Colon (tissue), 2 donors: Measurements from ENCODE around the gene ETV7.
"Not testable (repeated sequence)": the region's sequence is repeated elsewhere in the genome, so short reads cannot be mapped to it uniquely, and the experiment has no call there.

ENCODE experiments used
- FAIRE-seq: peaks from 2 replicates; lab custom pipeline; 2012; peaks lifted over from hg19 to GRCh38; lab: Jason Lieb, UNC
- donor health status: control.
- donor health status: control.

ETV7 gene

DNA sequence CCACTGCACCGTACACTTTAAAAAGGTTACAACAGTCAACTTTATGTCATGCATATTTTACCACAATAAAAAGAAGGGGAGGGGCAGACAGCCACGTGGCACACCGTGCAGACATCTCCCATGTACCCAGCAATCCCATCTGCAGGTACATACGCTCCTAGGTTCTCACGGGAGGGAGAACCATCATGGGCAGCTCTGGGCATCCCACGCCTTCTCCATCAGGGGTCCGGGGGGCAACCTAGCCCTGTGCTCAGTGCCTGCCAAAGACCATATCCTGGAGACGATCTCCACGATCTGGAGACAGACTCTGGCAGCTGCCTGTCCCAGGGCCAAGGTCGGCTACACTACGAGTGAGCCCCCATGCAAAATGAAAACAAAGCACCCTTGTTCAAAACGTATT lies 48.3 kb downstream of the ETV7 start:
- FAIRE-seq: no peak

DNA sequence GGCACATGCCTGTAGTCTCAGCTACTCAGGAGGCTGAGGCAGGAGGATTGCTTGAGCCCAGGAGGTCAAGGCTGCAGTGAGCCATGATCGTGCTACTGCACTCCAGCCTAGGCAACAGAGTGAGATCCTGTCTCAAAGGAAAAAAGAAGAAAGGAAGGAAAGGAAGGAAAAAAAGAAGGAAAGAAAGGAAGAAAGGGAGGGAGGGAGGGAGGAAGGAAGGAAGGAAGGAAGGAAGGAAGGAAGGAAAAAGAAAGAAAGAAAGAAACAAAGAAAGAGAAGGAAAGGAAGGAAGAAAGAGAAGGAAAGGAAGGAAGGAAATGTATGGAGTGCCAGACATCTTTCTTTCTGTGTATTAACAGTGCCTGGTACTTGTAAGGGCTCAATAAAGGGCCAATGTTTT lies 49.2 kb downstream of the ETV7 start:
- FAIRE-seq: not testable (repeated sequence)

DNA sequence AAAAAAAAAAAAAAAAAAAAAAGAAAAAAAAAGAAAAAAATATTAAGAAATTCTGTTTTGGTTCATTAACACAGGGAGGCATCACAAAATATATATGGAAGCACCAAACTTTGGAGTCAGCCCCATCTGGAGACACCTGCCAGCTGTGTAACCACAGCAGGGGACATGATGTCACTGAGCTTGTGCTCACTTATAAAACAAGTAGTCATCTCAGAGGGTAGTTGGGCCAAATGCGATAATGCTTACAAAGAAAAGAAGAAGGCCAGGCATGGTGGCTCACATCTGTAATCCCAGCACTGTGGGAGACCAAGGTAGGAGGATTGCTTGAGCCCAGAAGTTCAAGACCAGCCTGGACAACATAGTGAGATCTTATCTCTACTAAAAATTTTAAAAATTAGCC lies 49.7 kb downstream of the ETV7 start:
- FAIRE-seq: no peak

DNA sequence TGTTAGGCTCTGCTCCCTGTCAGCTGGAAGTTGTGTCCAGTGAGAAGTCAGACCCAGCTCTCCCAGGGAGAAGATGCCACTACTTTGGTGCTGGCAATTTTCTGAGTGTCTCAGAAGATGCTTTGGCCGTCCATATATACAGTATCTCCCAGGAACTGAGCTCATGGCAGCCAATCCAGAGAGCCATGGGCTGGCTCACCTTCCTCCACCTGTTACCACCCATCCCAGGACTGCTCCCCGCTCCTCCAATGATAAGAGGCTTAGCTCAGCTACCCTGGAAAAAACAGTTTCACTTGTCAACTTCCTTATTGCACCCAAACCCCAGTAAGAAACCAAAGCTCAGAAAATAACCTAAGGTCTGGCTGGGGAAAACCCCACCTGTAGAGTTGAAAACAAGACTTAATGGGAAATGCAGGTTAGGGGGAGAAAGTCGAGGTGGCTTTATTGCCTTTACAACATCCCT lies 50.7 kb downstream of the ETV7 start, which contains the start of gene BNIP5:
BNIP5 (minus strand) TSS at position 110 of the 463 bp plus-strand sequence. CDS start 6,198 bp downstream, outside the sequence.
- FAIRE-seq: peak; percentile 5

DNA sequence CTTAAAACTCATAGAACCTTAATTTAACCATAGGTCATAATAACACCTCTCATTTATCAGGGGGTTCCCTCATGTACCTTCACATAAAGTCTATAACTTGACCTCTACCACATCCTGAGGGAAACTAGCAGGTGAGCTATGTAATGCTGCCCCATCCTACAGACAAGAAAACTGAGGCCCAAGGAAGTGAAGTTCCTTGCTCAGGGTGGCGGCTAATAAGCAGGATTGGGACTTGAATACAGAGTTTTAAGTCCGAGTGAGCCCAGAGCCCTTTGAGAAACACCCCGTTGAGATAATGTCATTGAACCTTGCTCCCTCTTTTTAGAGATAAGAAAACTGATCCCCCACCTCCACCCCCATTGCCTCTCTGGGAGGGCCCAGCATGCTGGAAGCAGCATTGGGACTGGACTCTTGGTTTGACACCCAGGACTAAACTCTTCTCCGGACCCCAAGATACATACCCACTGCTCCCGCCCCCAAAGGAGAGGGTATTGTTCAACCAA lies 51.2 kb downstream of the ETV7 start:
- no peak for FAIRE-seq

DNA sequence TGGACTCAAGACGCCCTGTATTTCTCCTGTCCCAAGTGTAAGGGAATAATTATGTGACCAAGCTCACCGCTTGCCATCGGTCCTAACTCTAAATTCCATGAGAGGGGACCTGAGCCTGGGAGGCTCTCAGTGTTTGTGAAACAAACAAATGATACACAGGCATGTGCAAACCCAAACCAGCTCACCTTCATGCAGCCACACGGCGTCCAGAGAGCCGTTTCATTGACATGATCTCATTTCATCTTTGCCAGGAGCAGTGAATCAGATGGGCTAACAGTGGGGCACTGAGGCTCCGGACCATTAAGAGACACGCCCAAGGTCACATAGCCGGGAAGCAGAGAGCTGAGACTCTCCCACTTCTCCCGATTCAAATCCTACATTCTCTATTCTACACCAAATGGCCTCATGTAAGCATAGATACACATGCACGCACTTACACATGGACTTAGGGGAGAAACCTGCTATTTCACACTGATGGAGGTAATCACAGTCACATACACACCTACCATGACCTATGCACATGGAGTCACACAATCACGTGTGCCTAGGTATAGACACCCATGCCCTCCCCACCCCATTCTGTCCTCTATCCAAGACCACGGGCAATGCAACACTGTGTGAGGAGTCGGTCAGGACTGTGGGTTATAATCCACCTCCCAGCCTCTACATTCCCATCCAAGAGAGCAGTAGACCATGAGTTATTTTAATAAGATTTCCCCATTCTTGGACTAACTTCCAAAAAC lies 51.8 kb downstream of the ETV7 start:
- FAIRE-seq: no peak

DNA sequence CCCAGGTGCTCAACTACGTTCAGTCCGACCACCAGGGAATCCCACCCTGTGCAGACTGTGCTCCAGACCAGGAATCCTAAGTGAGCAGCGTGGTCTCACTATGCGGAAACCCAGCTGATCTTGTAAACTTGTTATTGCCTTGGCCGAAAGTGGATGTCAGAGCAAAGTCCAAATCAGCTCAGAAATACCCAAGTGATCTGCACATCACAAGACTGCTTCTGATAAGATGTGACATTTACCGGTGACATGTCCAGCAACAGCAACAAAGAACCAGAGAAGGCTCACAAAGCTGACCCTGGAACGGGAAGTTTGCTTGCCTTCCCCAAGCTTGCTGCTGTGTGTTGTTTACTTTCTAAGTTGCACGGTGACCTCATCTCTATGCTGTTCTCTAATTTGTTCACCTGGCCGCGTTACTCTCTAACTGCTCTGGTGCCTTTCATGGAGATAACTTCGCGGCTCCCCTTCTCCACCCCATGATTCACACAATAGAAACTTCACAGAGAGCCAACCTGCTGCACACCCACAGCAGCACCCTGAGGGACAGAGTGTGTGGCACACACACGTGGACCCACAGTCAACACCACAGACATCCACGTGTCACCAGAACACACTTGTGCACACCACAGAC lies 52.5 kb downstream of the ETV7 start:
- no peak for FAIRE-seq

DNA sequence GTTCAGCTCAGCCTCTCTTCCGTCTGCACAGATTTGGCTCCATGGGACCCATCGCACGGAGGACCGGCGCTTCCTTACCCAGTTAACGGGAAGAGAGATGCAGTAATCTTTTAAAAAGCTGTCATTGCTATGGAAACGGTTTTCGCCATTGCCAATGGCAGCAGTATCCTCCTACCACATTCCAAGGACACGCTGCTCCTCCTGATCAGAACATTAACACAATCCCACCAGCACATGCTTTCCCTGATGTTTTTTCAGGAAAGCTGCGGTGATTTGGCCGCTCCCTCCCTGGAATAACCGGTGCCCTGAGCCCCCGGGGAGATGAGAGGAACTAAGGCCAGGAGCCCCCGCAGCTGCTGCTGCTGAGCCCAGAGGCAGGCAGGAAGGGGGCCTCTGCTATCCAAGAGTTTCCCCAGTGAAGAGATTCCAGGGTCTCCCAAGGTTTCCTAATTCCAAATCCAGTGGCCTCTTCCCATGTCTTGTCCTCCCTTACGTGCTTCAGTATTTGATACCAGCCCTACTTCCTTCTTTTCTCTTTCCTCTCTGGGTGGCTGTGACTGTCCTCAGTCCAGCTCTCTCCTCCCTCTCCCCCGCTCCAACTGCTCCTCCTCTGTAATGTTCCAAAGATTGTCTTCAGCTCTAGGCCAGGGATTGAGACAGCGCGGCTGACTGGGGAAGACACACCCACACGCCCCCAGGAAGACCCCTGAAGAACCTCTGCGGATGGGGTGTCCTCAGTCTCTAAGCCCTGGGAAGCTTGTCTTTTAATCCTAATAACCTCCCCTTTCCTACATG lies 53.3 kb downstream of the ETV7 start:
- FAIRE-seq: no peak

DNA sequence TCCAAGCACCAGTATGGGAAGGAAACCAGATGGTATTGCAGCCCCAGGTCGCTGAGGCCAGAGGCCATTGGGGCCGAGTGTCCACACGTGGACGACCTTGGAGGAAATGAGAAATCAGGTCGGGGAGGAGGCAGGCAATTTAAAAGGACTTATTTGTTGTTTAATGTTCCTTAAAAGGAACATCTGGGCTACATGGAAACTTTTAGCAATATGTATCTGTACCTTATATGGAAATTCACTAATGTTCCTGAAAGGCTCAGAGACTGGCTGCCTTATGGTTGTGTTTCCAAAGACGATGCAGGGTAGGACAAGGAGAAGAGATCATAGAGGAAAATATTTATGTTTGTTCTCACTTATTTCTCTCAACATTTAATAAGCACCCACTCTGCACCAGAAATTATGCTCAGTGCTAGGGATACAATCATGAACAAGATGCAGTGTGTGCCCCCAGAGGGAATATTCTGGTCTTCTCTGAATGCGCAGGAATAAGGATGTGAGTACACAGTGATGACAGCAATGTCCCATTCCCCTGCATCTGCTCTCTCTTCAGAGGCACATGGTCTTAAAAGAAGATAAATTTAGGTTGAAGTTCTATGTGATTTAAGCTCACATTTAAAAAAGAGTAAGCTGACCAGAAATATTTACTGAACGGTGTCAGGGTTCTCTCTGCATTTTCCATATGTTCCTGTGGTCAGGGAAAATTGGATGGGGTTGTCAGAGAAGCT lies 54.1 kb downstream of the ETV7 start:
- FAIRE-seq: no peak

DNA sequence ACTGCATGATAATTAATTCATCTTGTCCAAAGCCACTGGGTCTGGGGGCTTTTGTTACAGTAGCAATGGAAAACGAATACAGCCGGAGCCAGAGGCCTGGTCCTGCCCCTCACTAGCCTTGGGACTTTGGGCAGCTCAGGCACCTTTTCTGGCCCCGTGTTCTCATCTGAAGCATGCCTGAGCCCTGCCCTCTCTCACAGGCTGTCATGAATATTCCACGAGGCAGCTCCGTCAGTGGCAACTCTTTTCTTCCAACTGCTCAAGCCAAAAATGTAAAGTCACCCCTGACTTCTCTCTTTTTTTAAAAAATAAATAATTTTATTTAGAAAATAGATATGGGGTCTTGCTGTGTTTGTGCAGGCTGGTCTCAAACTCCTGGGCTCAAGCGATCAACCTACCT lies 56.1 kb downstream of the ETV7 start:
- FAIRE-seq: no peak

DNA sequence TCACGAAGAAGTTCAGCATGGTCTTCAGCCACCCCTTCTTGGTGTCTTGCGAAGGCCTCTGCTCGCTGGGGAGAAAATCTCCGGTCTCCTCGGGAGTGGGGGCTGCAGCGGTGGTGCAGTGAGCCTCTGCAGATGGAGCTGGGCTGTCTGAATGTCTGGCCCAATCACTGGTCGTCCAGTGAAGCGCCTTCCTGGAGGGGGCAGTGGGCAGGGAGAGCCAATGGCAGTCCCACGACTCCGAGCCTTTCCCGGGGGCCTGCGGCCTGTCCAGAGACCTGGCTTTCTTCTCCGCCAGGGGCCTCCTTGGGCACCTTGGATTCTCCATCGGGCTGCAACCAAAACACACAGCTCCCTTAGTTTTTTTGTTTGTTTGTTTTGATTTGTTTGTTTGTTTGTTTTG lies 57.1 kb downstream of the ETV7 start:
- no peak for FAIRE-seq

DNA sequence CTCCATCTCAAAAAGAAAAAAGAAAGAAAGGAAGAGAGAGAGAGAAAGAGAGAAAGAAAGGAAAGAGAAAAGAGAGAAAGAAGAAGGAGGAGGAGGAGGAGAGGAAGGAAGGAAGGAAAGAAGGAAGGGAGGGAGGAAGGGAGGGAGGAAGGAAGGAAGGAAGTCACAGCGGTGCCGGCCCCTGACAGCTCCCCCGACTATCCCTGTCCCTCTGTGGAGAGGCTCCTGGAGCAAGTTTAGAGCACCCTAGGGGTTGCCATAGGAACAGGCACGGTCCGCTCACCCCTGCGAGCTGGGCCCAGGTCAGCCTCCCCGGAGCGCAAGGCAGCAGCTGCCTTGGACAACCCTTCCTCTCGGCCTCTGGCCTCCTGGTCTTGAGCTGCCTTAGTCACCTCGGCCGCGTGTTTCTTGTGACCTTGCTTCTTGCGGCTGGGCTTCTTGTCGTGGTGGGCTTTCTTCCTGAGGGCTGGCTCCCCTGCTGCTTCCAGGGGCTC lies 57.6 kb downstream of the ETV7 start:
- FAIRE-seq: no peak

DNA sequence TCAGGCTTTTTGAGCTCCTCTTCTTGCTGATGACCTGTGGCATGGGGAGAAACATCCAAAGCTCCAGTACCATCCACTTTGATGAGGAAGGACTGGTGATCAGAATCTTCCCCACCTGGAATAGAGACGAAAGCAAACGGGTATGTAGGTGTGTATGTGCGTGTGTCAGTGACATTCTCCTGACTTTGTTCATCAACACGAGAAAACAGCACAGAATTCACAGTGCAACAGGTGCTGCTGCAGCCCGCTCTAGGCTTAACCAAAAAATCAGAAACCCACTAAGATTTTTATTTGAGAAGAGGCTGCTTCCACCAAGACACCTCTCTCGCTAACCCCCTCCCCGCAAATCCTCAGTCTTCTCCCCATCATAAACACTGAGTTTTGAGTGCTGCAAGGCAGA lies 58.9 kb downstream of the ETV7 start:
- no peak for FAIRE-seq

DNA sequence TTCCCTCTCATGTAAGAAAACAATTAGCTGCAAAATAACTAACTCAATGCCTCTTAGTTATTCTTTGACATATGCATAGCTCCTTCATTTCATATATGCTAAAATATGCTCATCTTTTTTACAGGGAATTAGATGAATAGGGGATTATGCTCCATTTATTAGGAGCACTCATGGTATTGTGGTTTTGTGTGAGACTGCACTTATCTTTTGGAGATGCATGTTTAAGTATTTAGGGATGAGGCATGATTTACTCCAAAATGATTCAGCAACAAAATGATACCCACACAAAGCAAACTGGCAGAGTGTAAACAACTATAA lies 59.6 kb downstream of the ETV7 start:
- no peak for FAIRE-seq

DNA sequence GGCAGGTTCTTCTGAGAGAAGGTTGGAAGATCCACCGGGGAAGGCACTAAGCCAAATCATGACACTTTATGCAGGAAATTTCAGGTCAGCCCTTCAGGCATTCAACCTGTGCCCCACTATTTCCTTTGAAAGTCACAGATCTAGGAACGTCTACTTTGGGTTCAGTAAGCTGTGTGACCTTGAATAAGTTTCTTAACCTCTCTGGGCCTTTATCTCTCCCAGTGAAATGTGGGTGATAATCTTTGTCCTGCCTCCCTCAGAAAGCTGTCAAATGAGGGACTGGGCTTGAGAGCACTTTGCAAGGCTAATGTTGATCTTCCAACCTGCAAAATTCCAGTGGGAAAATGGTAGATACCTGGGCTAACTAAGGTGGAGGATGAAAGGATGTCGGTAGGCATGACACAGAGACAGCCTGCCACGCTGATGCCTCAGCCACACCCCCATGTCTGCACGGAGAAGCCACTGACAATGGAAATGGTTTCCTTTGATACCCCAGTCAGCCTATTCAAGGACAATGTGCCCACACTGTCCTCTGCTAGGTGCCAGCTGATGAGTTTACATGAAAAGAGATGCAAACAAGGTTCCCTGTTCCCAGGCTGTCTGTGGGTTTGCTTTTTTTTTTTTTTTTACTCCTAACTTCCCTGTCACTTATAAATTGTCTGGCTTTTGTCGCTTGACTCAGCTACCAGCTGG lies 60.1 kb downstream of the ETV7 start:
- no peak for FAIRE-seq

DNA sequence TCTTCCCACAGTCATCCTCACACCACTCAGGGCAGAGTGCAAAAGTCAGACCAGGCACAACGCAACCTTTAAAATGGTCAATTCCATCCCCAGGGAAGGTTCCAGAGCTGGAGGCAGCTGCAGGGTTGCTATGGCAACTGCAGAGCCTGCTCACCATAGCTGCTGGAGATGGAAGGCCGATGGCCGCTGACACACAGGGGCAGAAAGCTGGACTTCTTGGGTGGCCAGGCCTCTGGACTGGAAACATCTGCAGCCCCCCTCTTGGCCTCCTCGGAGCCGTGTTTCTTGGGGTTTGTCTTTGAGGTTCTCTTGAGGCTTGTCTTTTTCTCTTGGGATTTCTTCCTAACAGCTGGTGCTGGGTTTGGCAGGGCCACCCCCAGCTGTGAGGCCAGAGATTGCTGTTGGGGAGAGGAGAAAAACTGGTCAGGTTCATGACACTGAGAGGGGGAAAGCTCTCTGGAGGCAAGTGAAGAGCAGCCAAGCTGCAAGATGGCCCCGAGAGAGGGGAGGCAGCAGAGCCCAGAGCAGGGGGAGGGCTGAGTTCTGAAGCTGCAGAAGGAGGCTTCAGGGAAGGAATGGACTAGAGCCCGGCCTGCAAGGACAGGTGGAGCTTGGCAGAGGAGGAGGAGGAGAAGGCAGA lies 61.0 kb downstream of the ETV7 start:
- no peak for FAIRE-seq

DNA sequence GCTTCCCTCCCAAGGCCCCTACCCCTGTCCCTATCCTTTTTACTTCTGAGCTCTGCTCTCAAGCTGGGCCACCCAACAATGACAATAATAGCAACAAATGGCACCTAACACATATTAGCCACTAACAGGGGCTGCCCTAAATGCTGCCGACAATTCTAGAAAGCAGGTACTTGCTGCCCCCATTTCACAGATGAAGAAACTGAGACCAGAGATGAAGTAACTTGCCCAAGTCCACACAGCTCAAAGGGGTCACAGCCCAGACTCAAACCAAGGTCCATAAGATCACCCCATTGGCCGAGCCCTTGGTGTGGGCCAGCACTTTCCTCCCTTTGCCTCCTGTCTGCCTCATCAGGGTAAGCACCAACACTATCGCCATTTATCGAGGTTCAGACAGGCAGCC lies 62.8 kb downstream of the ETV7 start:
- no peak for FAIRE-seq

DNA sequence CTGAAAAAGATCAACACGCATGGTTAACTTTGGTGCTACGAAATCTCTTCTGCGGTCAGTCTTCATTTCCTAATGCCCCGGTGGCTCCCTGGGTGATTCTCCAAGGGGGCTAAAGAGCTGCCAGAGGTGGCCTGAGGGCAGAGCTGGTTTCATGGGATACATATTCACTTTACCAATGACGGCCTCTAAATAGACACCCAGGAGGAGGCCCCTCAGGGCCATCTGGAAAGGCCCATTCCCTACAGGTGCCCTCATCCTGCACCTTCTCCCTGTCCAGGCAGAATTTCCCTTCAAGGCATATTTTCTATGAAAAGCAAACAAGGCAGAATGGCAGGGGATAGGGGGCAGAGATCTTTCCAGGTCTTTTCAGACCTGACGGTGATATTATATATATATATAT lies 63.3 kb downstream of the ETV7 start:
- FAIRE-seq: no peak

DNA sequence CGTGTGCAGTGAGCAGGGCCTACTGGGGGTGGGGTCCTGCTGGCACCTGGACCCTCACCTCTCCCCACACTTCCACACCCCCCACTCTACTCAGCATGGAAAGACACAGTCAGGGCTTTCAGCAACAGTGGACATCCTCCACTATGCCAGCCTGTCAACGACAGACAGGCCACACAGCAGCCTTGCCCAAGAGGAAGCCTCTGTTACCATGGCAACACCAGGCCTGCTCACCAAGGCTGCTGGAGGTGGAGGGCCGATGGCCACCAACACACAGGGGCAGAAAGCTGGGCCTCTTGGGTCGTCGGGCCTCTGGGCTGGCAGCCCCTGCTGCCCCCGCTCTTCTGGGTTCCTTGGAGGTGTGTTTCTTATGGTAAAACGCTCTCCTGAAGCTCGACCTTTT lies 64.4 kb downstream of the ETV7 start:
- FAIRE-seq: no peak

DNA sequence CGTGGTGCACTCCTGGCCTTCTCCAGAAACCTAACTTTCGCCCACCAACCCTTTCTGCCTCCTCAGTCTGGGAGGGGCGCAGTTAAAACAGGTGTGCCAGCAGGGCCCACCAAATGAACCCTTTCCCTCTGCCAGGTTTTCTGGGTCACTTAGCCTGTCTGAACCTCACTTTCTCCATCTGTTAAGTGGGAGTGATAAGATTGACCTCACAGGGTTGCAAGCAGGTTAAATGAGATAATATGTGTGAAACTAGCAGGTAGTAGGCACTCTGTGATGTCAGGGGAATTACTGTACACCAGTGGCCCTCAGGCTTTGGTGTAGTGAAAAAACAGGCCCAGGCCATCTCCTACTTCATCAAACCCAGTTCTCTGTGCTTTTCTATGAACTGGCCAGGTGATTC lies 64.9 kb downstream of the ETV7 start:
- no peak for FAIRE-seq

DNA sequence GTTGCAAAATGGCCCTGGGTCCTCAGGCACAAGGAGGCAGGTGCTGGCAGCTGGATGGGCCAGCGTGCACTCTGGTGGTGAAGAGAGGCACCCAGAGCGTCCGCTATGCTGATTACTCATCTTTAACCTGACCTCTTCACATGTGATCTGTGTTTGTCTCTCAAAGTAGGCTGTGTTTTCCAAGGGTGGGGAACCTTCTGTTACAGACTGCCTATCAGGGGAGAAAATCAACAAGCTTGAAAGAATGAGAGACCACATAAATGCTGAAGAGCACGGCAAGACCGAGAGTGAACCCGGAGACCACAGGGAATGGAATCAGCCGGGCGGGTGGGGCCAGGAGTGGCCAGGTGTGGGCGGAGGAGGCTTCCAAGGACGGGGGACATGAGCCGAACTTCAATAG lies 67.0 kb downstream of the ETV7 start:
- FAIRE-seq: no peak
